HCT116 (cell line): Measurements from ENCODE around the gene SERPINA10. TPM values are rescaled to one million over a fixed set of nuclear protein-coding genes. Genes with fewer than 3 reads are reported as not detected.

Source experiments
- ATAC-seq: fragments of 200-7000 bp; cut with Tn5 transposase; 2 replicates; pipeline ENCODE4 v1.9.1; 2020; ENCODE audit warnings: mild to moderate bottlenecking, moderate library complexity
- BruUV-seq: library from RNA; stranded (reverse); fragments of 400-500 nt; replicated peaks from 2 replicates; lab custom pipeline; 2021; lab: Mats Ljungman, UMichigan
- CTCF ChIA-PET: fragments of 300-600 bp; sonication (Branson Sonifier 250); formaldehyde crosslinking; loops from one replicate; lab custom pipeline; 2021; ENCODE audit warnings: antibody characterized with exemption; lab: Charles Lee
- POLR2A ChIA-PET: fragments of 300-600, 350-600 bp; sonication (Branson Sonifier 250); formaldehyde crosslinking; loops from one replicate; lab custom pipeline; 2021; ENCODE audit warnings: antibody characterized with exemption; lab: Charles Lee
- RAD21 ChIA-PET, 2 experiments: fragments of 300-600 bp; sonication (Branson Sonifier 250); formaldehyde crosslinking; loops; one replicate each; lab custom pipeline; 2023; ENCODE audit warnings: low total read pairs in 2 of 2; ENCODE audit not compliant: uncharacterized antibody in 2 of 2, unreplicated experiment in 2 of 2, low non-redundant PET in 1 of 2; lab: Charles Lee
- DNase-seq: peaks from one replicate; pipeline ENCODE4 v3.0.0-alpha.2; 2010; ENCODE audit warnings: low read depth, low spot score
- H2AFZ ChIP-seq: fragments of 200-600 bp; shearing (Covaris generic), sonication (generic); 2 replicates; pipeline ENCODE4 v1.6.1; 2017; ENCODE audit warnings: low read depth, mixed run types, mixed read lengths, antibody characterized with exemption, low read length; ENCODE audit not compliant: poor library complexity, severe bottlenecking
- H3K27ac ChIP-seq: 2 replicates; pipeline ENCODE4 v1.5.1; 2012; ENCODE audit warnings: low read depth, low read length
- H3K27me3 ChIP-seq: fragments of 200-600 bp; sonication (generic); 2 replicates; pipeline ENCODE4 v1.6.1; 2016; ENCODE audit warnings: mixed run types, low read length, mixed read lengths; ENCODE audit not compliant: insufficient read depth
- H3K36me3 ChIP-seq, 2 experiments: fragments of 200-500 bp in 1 of 2; fragments of 200-600 bp in 1 of 2; sonication (Bioruptor generic) in 1 of 2; sonication (generic) in 1 of 2; 2 replicates each; pipeline versions ENCODE4 v1.5.1 to v1.6.1; 2014 to 2016; ENCODE audit warnings: low read length in 2 of 2, inconsistent platforms in 1 of 2, mixed read lengths in 1 of 2, mixed run types in 1 of 2; ENCODE audit not compliant: insufficient read depth in 2 of 2, control insufficient read depth in 1 of 2
- H3K4me1 ChIP-seq, 2 experiments: fragments of 200-600 bp in 1 of 2; sonication (generic) in 1 of 2; 2 replicates each; pipeline versions ENCODE4 v1.5.1 to v1.6.1; 2012 to 2017; ENCODE audit warnings: low read length in 2 of 2, inconsistent platforms in 1 of 2, mild to moderate bottlenecking in 1 of 2, mixed read lengths in 1 of 2, mixed run types in 1 of 2, moderate library complexity in 1 of 2; ENCODE audit not compliant: insufficient read depth in 2 of 2, control insufficient read depth in 1 of 2
- H3K4me2 ChIP-seq: fragments of 200-600 bp; sonication (generic); 2 replicates; pipeline ENCODE4 v1.6.1; 2017; ENCODE audit warnings: mixed run types, low read length, mixed read lengths
- H3K4me3 ChIP-seq, 2 experiments: fragments of 200-600 bp in 1 of 2; sonication (generic) in 1 of 2; replicated peaks in 1 of 2; 2 replicates each; pipeline ENCODE4 v1.5.1; 2011 to 2016; ENCODE audit warnings: low read length in 2 of 2, control low read depth in 1 of 2, low read depth in 1 of 2, mild to moderate bottlenecking in 1 of 2, mixed read lengths in 1 of 2, mixed run types in 1 of 2
- H3K79me2 ChIP-seq: fragments of 200-600 bp; sonication (generic); 2 replicates; pipeline ENCODE4 v1.6.1; 2017; ENCODE audit warnings: mild to moderate bottlenecking, mixed run types, low read length, moderate library complexity, mixed read lengths; ENCODE audit not compliant: insufficient read depth
- H3K9ac ChIP-seq: fragments of 200-600 bp; sonication (generic); 2 replicates; pipeline ENCODE4 v1.6.1; 2016; ENCODE audit warnings: low read length, mixed read lengths
- H3K9me2 ChIP-seq: fragments of 200-600 bp; sonication (generic), shearing (Covaris generic); 2 replicates; pipeline ENCODE4 v1.6.1; 2017; ENCODE audit warnings: mixed run types, mild to moderate bottlenecking, moderate library complexity; ENCODE audit not compliant: insufficient read depth
- H3K9me3 ChIP-seq, 2 experiments: fragments of 200-500 bp in 1 of 2; fragments of 200-600 bp in 1 of 2; sonication (Bioruptor generic) in 1 of 2; sonication (generic) in 1 of 2; 2 replicates each; pipeline ENCODE4 v1.6.1; 2014 to 2017; ENCODE audit warnings: low read length in 2 of 2, mixed read lengths in 2 of 2, inconsistent platforms in 1 of 2, low read depth in 1 of 2, mild to moderate bottlenecking in 1 of 2, mixed run types in 1 of 2, moderate library complexity in 1 of 2; ENCODE audit not compliant: control insufficient read depth in 1 of 2, insufficient read depth in 1 of 2
- H4K20me1 ChIP-seq: fragments of 200-600 bp; sonication (generic), shearing (Covaris generic); 2 replicates; pipeline ENCODE4 v1.6.1; 2017; ENCODE audit warnings: mixed run types, mild to moderate bottlenecking, moderate library complexity; ENCODE audit not compliant: insufficient read depth
- ATF3 ChIP-seq: IDR thresholded peaks from 2 replicates; pipeline ENCODE4 v1.6.1; 2012
- CBX3 ChIP-seq: IDR thresholded peaks from 2 replicates; pipeline ENCODE4 v1.6.1; 2012; ENCODE audit warnings: low read depth
- CEBPB ChIP-seq: IDR thresholded peaks from 2 replicates; pipeline ENCODE4 v1.6.1; 2012; ENCODE audit warnings: low read depth
- CTCF ChIP-seq, 3 experiments: fragments of 200-600 bp in 1 of 3; sonication (generic) in 1 of 3; IDR thresholded peaks in 2 of 3; conservative IDR thresholded peaks in 1 of 3; 2 replicates each; pipeline ENCODE4 v1.5.1; 2012 to 2017; ENCODE audit warnings: low read depth in 2 of 3, low read length in 2 of 3, antibody characterized with exemption in 1 of 3, borderline replicate concordance in 1 of 3, control low read depth in 1 of 3, mild to moderate bottlenecking in 1 of 3, mixed read lengths in 1 of 3, mixed run types in 1 of 3, moderate library complexity in 1 of 3; ENCODE audit not compliant: insufficient read depth in 1 of 3
- ELF1 ChIP-seq: IDR thresholded peaks from 2 replicates; pipeline ENCODE4 v1.6.1; 2012; ENCODE audit warnings: low read depth, borderline replicate concordance
- EZH2phosphoT487 ChIP-seq: fragments of 200-600 bp; IDR thresholded peaks from 2 replicates; pipeline ENCODE4 v1.6.1; 2018; ENCODE audit warnings: antibody characterized with exemption, borderline replicate concordance
- FOSL1 ChIP-seq: IDR thresholded peaks from 2 replicates; pipeline ENCODE4 v1.6.1; 2012; ENCODE audit warnings: low read depth
- JUND ChIP-seq: IDR thresholded peaks from 2 replicates; pipeline ENCODE4 v1.6.1; 2012
- MAX ChIP-seq: IDR thresholded peaks from 2 replicates; pipeline ENCODE4 v1.6.1; 2012
- POLR2A ChIP-seq: IDR thresholded peaks from 2 replicates; pipeline ENCODE4 v1.7.0; 2011; ENCODE audit warnings: borderline replicate concordance; ENCODE audit not compliant: insufficient read depth, insufficient read length; ENCODE audit errors: extremely low read depth
- POLR2AphosphoS5 ChIP-seq: IDR thresholded peaks from 2 replicates; pipeline ENCODE4 v1.6.1; 2011; ENCODE audit warnings: mild to moderate bottlenecking, low read depth, low read length, moderate library complexity
- REST ChIP-seq: IDR thresholded peaks from 2 replicates; pipeline ENCODE4 v1.6.1; 2012; ENCODE audit warnings: low read depth
- SIN3A ChIP-seq: IDR thresholded peaks from 2 replicates; pipeline ENCODE4 v1.6.1; 2012; ENCODE audit warnings: low read depth
- SRF ChIP-seq: IDR thresholded peaks from 2 replicates; pipeline ENCODE4 v1.6.1; 2012; ENCODE audit warnings: low read depth
- TCF7L2 ChIP-seq: IDR thresholded peaks from 2 replicates; pipeline ENCODE4 v1.7.0; 2011; ENCODE audit warnings: borderline replicate concordance, inconsistent platforms; ENCODE audit not compliant: insufficient read depth, insufficient read length; ENCODE audit errors: extremely low read depth
- YY1 ChIP-seq: IDR thresholded peaks from 2 replicates; pipeline ENCODE4 v1.6.1; 2011; ENCODE audit warnings: low read length, low read depth, moderate library complexity, mild to moderate bottlenecking; ENCODE audit not compliant: insufficient replicate concordance; ENCODE audit errors: extremely low read depth
- ZNF274 ChIP-seq: fragments of 200-500 bp; sonication (Bioruptor generic); IDR thresholded peaks from 2 replicates; pipeline ENCODE4 v1.6.1; 2014; ENCODE audit warnings: mild to moderate bottlenecking, low read depth, low read length, inconsistent platforms
- intact Hi-C: fragments of 100-400 bp; cut with micrococcal nuclease; formaldehyde crosslinking; loops from 2 replicates; pipeline ENCODE4 v1.10.0; 2022
- total RNA-seq: library from RNA; stranded (reverse); gene quantifications from one replicate; pipeline ENCODE4 v1.2.1, GENCODE V29; 2021; ENCODE audit not compliant: unreplicated experiment

The SERPINA10 gene
- total RNA-seq, 1 experiment from 2014 or later, result not detected

GRCh38 chr14:94331462-94331861, 38.4 kb upstream of the SERPINA10 start:
- H2AFZ ChIP-seq, result no peak overlapping the region
- no TSS peak for BruUV-seq
- POLR2A ChIA-PET, result no interaction called here
- no peak overlapping the region for H3K27ac ChIP-seq
- no peak overlapping the region for H3K4me2 ChIP-seq
- no peak overlapping the region for H3K4me3 ChIP-seq
- ATAC-seq (no peak), DNase-seq (no peak)
- no peak overlapping the region for H3K9ac ChIP-seq
- no peaks in the 10 kb centered on the region for H3K79me2 ChIP-seq
- H3K27me3 ChIP-seq, result no peaks in the 10 kb centered on the region
- no peaks in the 10 kb centered on the region for H3K9me2 ChIP-seq
- CTCF ChIA-PET, result no interaction called here
- no peaks in the 10 kb centered on the region for H3K9me3 ChIP-seq
- intact Hi-C loops, result no loop called here
- no peak for TF ChIP-seq FOSL1
- no peak for TF ChIP-seq JUND
- no peak for TF ChIP-seq TCF7L2
- TF ChIP-seq ZNF274, result no peak
- no peak for TF ChIP-seq REST
- no peak for TF ChIP-seq MAX
- no peak for TF ChIP-seq SIN3A
- TF ChIP-seq POLR2A, result no peak
- TF ChIP-seq POLR2AphosphoS5, result no peak
- TF ChIP-seq EZH2phosphoT487, result no peak
- no peak for TF ChIP-seq CEBPB
- TF ChIP-seq CTCF (IDR thresholded peaks at IDR 0.05 in 2 of 3, conservative IDR thresholded peaks at IDR 0.05 in 1 of 3; ENCODE audit: borderline replicate concordance in 1 of 3, insufficient read depth in 1 of 3, low read depth in 2 of 3, low read length in 2 of 3), result no peak
- TF ChIP-seq YY1, result no peak
- TF ChIP-seq ELF1, result no peak
- no peak for TF ChIP-seq CBX3
- TF ChIP-seq SRF, result no peak
- TF ChIP-seq ATF3, result no peak
- no peaks in the 10 kb centered on the region for H4K20me1 ChIP-seq
- RAD21 ChIA-PET, result no interaction called here
- no peaks in the 10 kb centered on the region for H3K36me3 ChIP-seq
- H3K4me1 ChIP-seq, result 0 out of 4 replicates have a peak, but pooled peaks cover 0 to 3% of the 10 kb centered on the region in 2 experiments
